ENCODE measurements around the gene SMIM10. TPM values are rescaled to one million over a fixed set of nuclear protein-coding genes. Genes with fewer than 3 reads are reported as not detected.
"Not testable (repeated sequence)": the region's sequence is repeated elsewhere in the genome, so short reads cannot be mapped to it uniquely, and the experiment has no call there.

SMIM10 gene
- 6.4 and 7.4 TPM in 2 replicates for total RNA-seq (2014; rRNA removed)
- 8.1 TPM for polyA plus RNA-seq (2012)

- DNase-seq (ENCODE audit: low read depth) = peak; percentile 75
These were observed at the start of gene SMIM10 for GRCh38 chrX:134990801-134991481. Gene SMIM10, plus strand, starts transcription at chrX:134990991. Its CDS starts 105 bp downstream, at chrX:134991096.

GRCh38 chrX:134946364-134946763 lies 44.4 kb upstream of the SMIM10 start:
- not testable (repeated sequence) for DNase-seq (ENCODE audit: low read depth)

GRCh38 chrX:134948333-134949241 lies 42.2 kb upstream of the SMIM10 start:
- DNase-seq (ENCODE audit: low read depth) = peak; percentile 62

- DNase-seq (ENCODE audit: low read depth) = peak; percentile 49
These were observed 41.5 kb upstream of the SMIM10 start for GRCh38 chrX:134949271-134949670.

GRCh38 chrX:134957836-134958235 lies 33.0 kb upstream of the SMIM10 start:
- no peak for DNase-seq (ENCODE audit: low read depth)

- not testable (repeated sequence) for DNase-seq (ENCODE audit: low read depth)
These were observed 30.4 kb upstream of the SMIM10 start for GRCh38 chrX:134960366-134960765.

- DNase-seq (ENCODE audit: low read depth) = peak; percentile 12
These were observed 27.8 kb upstream of the SMIM10 start for GRCh38 chrX:134963041-134963440.

GRCh38 chrX:134969726-134970125 lies 21.1 kb upstream of the SMIM10 start:
- DNase-seq (ENCODE audit: low read depth) = no peak

- no peak for DNase-seq (ENCODE audit: low read depth)
These were observed 18.9 kb upstream of the SMIM10 start for GRCh38 chrX:134971926-134972325.

GRCh38 chrX:134975516-134975915 lies 15.3 kb upstream of the SMIM10 start:
- DNase-seq (ENCODE audit: low read depth) = no peak

GRCh38 chrX:134981910-134982309 lies 8.9 kb upstream of the SMIM10 start:
- DNase-seq (ENCODE audit: low read depth) = no peak

- DNase-seq (ENCODE audit: low read depth) = no peak
These were observed 8.0 kb upstream of the SMIM10 start for GRCh38 chrX:134982748-134983147.

- no peak for DNase-seq (ENCODE audit: low read depth)
These were observed 5.3 kb upstream of the SMIM10 start for GRCh38 chrX:134985479-134985878.

GRCh38 chrX:134990475-134990800 lies 353 bp upstream of the SMIM10 start:
- no peak for DNase-seq (ENCODE audit: low read depth)

- no peak for DNase-seq (ENCODE audit: low read depth)
These were observed 6.9 kb downstream of the SMIM10 start for GRCh38 chrX:134997646-134998045.

- no peak for DNase-seq (ENCODE audit: low read depth)
These were observed 7.5 kb downstream of the SMIM10 start for GRCh38 chrX:134998246-134998645.

GRCh38 chrX:134999469-134999868 lies 8.7 kb downstream of the SMIM10 start:
- peak; percentile 60 for DNase-seq (ENCODE audit: low read depth)

GRCh38 chrX:135000516-135000915 lies 9.7 kb downstream of the SMIM10 start:
- peak; percentile 52 for DNase-seq (ENCODE audit: low read depth)

- peak; percentile 83 for DNase-seq (ENCODE audit: low read depth)
These were observed 13.3 kb downstream of the SMIM10 start for GRCh38 chrX:135003876-135004623.

GRCh38 chrX:135006187-135006586 lies 15.4 kb downstream of the SMIM10 start:
- no peak for DNase-seq (ENCODE audit: low read depth)

GRCh38 chrX:135009057-135009610 lies 18.3 kb downstream of the SMIM10 start:
- DNase-seq (ENCODE audit: low read depth) = no peak

GRCh38 chrX:135009838-135010237 lies 19.0 kb downstream of the SMIM10 start:
- no peak for DNase-seq (ENCODE audit: low read depth)
